MCF 10A (cell line): ENCODE results near the gene ZNF227. TPM values are rescaled to one million over a fixed set of nuclear protein-coding genes. Genes with fewer than 3 reads are reported as not detected.

Source experiments
- Bru-seq: library from RNA; stranded (reverse); fragments of 400-500 nt; gene quantifications from one replicate; lab custom pipeline; 2021; lab: Mats Ljungman, UMichigan
- BruChase-seq, 2 experiments: library from RNA; stranded (reverse); fragments of 400-500 nt; gene quantifications; one replicate each; lab custom pipeline; 2021; lab: Mats Ljungman, UMichigan
- BruUV-seq: library from RNA; stranded (reverse); fragments of 400-500 nt; replicated peaks from 2 replicates; lab custom pipeline; 2021; lab: Mats Ljungman, UMichigan
- CTCF ChIA-PET: fragments of 300-600 bp; sonication (Branson Sonifier 250); formaldehyde crosslinking; extraction: SDS; loops from one replicate; lab custom pipeline; 2021; ENCODE audit warnings: antibody characterized with exemption, inconsistent platforms; lab: Yijun Ruan, JAX
- POLR2A ChIA-PET: fragments of 300-600, 350-650 bp; sonication (Branson Sonifier 250); formaldehyde crosslinking; extraction: SDS; loops from one replicate; lab custom pipeline; 2020; ENCODE audit warnings: antibody characterized with exemption, inconsistent platforms; lab: Yijun Ruan, JAX
- DNase-seq: peaks from one replicate; pipeline ENCODE4 v3.0.0-alpha.2; 2018; ENCODE audit not compliant: unreplicated experiment
- H3K27ac Mint-ChIP-seq: one replicate; pipeline ENCODE4 v1.8.0; 2022; ENCODE audit warnings: mild to moderate bottlenecking, low read depth, mixed read lengths; ENCODE audit not compliant: unreplicated experiment
- H3K27me3 Mint-ChIP-seq: one replicate; pipeline ENCODE4 v1.8.0; 2022; ENCODE audit warnings: mixed read lengths; ENCODE audit not compliant: insufficient read depth, unreplicated experiment
- H3K36me3 Mint-ChIP-seq: one replicate; pipeline ENCODE4 v1.8.0; 2022; ENCODE audit warnings: mild to moderate bottlenecking, moderate library complexity, mixed read lengths; ENCODE audit not compliant: insufficient read depth, unreplicated experiment
- H3K4me1 Mint-ChIP-seq: one replicate; pipeline ENCODE4 v1.8.0; 2022; ENCODE audit warnings: mixed read lengths; ENCODE audit not compliant: insufficient read depth, unreplicated experiment
- H3K4me3 Mint-ChIP-seq: one replicate; pipeline ENCODE4 v1.8.0; 2022; ENCODE audit warnings: mild to moderate bottlenecking, moderate library complexity, mixed read lengths; ENCODE audit not compliant: unreplicated experiment
- H3K9me3 Mint-ChIP-seq: one replicate; pipeline ENCODE4 v1.8.0; 2022; ENCODE audit warnings: mixed read lengths; ENCODE audit not compliant: unreplicated experiment
- CTCF ChIP-seq: fragments of 200-600 bp; IDR thresholded peaks from one replicate; pipeline ENCODE4 v1.8.0; 2022; ENCODE audit warnings: antibody characterized with exemption, mild to moderate bottlenecking; ENCODE audit not compliant: unreplicated experiment
- intact Hi-C: fragments of 100-400 bp; cut with micrococcal nuclease; formaldehyde crosslinking; loops from 2 replicates; pipeline ENCODE4 v1.14.1; 2022
- long read RNA-seq: library from polyadenylated mRNA; stranded (forward); transcript quantifications from one replicate; pipeline ENCODE4 v2.0.0, GENCODE V29; 2022
- total RNA-seq: library from RNA; stranded (reverse); gene quantifications from 2 replicates; pipeline ENCODE4 v1.2.3, GENCODE V29; 2022

Gene ZNF227
- total RNA-seq (22.6 and 29.0 TPM in 2 replicates), Bru-seq, nascent RNA (percentile 78 among the genes with signal in this experiment), BruChase-seq, experiment 1, labeled RNA remaining after a 6-hour chase (percentile 73 among the genes with signal in this experiment), BruChase-seq, experiment 2, labeled RNA remaining after a 2-hour chase (percentile 87 among the genes with signal in this experiment)
- long read RNA-seq, partial matches to known transcripts, result 3 of 11 reads
- long read RNA-seq, other reads (novel, unspliced or antisense), result 3 of 11 reads

DNA sequence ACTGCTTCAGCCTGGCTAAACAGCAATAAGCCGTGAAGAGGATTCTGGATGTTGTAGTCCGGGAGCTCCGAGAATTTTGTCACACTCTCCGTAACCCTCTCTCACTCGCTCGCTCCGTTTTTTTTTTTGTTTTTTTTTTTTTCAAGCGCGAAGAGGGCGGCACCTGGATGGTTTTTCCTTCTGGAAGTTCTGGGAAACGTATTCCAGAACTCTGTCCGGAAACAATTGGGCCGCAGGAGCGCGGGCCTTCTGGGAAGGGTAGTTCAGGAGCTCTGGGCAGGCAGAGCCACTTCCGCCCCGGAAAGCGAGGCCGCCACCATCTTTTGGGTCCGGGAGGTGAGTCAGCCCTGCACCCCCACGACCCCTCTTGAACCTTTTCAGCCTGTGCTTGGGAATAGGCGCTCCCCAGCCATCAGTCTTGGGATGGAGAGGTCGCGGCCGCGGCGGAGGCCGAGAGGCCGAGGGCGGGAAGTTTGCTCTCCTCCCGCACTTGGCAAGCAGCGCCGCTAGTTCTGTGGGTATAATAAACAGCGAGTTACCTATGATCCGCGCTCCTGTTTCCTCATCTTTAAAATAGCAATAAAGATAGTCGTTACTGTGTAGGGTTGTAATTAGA is at the start of gene ZNF227:
ZNF227 (plus strand) TSS at position 283 of the 616 bp plus-strand sequence. CDS start 5,261 bp downstream, outside the sequence.
- peak; percentile 96 for DNase-seq
- ChIA-PET CTCF (no interaction called here), POLR2A (interaction anchor here (0.6 to 3.1 kb wide), 28 partner anchors 20 to 542 kb away, joined by 3 to 42 read pairs (median 4); partner anchors contain the start of genes ZNF112, ZNF155, ZNF180 and ZNF224)
- BruUV-seq, result TSS peak; percentile 60
- H3K27ac Mint-ChIP-seq, result peak within 1 kb of the TSS; percentile 92
- no peak for TF ChIP-seq CTCF
- peak within 1 kb of the TSS; percentile 94 for H3K4me3 Mint-ChIP-seq
- H3K27me3 Mint-ChIP-seq, result no peaks in the 10 kb centered on the region
- peaks cover 1% of the 10 kb centered on the region for H3K9me3 Mint-ChIP-seq
- peaks cover 34% of the 10 kb centered on the region for H3K36me3 Mint-ChIP-seq
- H3K4me1 Mint-ChIP-seq, result peaks cover 9% of the 10 kb centered on the region
- intact Hi-C loops, result loop anchor here (1.0 to 10.0 kb wide), 6 partner anchors 48 to 210 kb away; partner anchors contain the start of genes ZNF112, ZNF224, ZNF225 and ZNF230

GRCh38 chr19:44163789-44164188 is 48.5 kb upstream of the ZNF227 start:
- Mint-ChIP-seq H3K27me3 (no peaks in the 10 kb centered on the region), H3K9me3 (peaks cover 20% of the 10 kb centered on the region), H3K36me3 (peaks cover 36% of the 10 kb centered on the region), H3K27ac (no peak overlapping the region), H3K4me3 (no peak overlapping the region), H3K4me1 (peaks cover 9% of the 10 kb centered on the region)
- intact Hi-C loops, result loop anchor here (1.0 to 10.0 kb wide), 2 partner anchors 49 to 341 kb away; partner anchors contain the start of genes ZNF180 and ZNF227
- ChIA-PET POLR2A (interaction anchor here (0.6 to 3.1 kb wide), 13 partner anchors 16 to 213 kb away, joined by 4 to 42 read pairs (median 17); partner anchors contain the start of genes ZNF221, ZNF222, ZNF224 and ZNF225), CTCF (interaction anchor here (1.3 kb wide), 1 partner anchor 159 kb away, joined by 3 read pairs; no protein-coding TSS in a partner anchor)
- TF ChIP-seq CTCF, result no peak
- no TSS peak for BruUV-seq
- DNase-seq, result no peak

DNA sequence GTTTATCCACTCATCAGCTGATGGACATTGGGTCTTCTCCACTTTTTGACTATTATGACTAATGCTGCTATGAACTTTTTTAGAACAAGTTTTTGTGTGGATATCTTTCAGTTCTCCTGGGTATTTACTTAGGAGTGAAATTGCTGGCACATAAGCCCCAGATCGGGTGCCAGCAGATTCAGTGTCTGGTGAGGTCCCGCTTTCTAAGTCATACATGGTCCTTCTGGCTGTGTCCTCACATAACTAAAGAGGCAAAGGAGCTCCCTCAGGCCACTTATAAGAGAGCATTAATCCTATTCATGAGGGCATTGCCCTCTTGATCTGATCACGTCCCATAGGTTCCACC is 48.0 kb upstream of the ZNF227 start:
- H3K36me3 Mint-ChIP-seq, result peaks cover 41% of the 10 kb centered on the region

More for the DNA sequence above, 48.0 kb upstream of the ZNF227 start:
- H3K9me3 Mint-ChIP-seq, result peaks cover 20% of the 10 kb centered on the region
- BruUV-seq, result TSS peak; percentile 87
- H3K27me3 Mint-ChIP-seq, result no peaks in the 10 kb centered on the region
- H3K4me3 Mint-ChIP-seq, result peak overlapping the region; percentile 98
- no peak for DNase-seq
- ChIA-PET POLR2A (interaction anchor here (0.6 to 3.1 kb wide), 24 partner anchors 10 to 336 kb away, joined by 3 to 42 read pairs (median 6); partner anchors contain the start of genes ZNF180, ZNF221, ZNF222 and ZNF224), CTCF (interaction anchor here (0.5 to 1.3 kb wide), 3 partner anchors 27 to 716 kb away, joined by 3 to 4 read pairs (median 3); no protein-coding TSS in a partner anchor)
- H3K27ac Mint-ChIP-seq, result peak overlapping the region; percentile 96
- intact Hi-C loops, result loop anchor here (1.0 to 10.0 kb wide), 2 partner anchors 48 to 341 kb away; partner anchors contain the start of genes ZNF180 and ZNF227
- peaks cover 9% of the 10 kb centered on the region for H3K4me1 Mint-ChIP-seq
- no peak for TF ChIP-seq CTCF
